Stimulated activated CD4-positive, alpha-beta T cell treated with anti-CD3 and anti-CD28 coated beads, Interleukin-4, amount 100 ng/mL, for 1 hour (primary cell): ENCODE measurements around the gene GNAL.
A peak's percentile ranks its signal among the peaks of the same experiment; 100 is the strongest.

Experiments used
- DNase-seq: peaks from one replicate; pipeline ENCODE4 v3.0.0-alpha.2; 2020

The GNAL gene

DNA sequence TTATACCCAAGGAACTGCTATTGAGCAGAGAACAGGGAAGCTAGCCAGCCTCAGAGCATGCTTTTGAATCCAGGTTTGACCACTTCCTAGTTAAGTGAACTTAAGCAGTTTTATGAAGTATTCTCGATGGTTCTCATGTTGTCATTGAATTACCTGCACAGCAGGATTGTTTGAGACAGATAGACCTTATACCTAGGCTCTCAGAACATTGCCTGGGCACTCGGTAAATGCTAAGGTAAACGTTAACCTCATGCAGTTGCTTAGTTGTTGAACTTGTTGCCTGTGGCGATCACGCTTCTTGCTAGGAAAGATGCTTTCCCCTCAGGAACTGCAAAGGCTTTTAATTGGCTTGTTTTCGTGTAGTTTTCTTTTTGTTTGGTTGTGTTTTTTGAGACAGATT is 128.2 kb downstream of the GNAL start:
- DNase-seq = no peak

DNA sequence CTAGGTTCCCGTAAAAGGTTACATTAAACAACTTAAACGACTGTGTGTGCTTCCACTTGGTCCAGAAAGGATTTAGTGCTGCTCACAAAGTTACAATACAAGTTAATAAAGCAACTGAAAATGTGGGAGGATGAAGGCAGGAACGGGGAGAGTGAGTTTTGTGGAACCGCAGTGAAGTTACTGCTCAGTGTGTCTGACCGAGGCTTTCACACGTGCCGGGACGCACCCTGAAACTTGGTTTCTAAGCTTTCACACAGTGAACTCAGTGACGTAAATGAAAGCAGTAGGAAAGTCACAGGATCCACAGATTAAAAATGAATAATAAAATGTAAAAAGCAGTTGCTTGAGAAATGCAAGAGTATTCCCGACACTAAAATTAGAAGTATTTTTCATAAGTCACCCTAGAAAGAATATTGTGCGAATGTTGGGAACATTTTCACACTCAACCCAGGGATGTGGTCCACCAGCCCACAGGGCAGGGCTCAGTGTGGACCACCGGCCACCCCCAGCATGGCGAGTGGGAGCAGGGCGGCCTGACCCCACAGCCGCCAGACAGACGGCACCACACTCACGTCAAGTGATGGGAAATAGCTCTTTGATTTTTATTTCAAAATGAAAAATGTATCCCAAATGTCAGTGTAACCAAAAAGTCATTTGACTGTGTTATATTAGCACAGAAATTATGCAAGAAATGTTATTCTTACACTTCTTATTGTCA is 129.6 kb downstream of the GNAL start:
- DNase-seq = no peak

DNA sequence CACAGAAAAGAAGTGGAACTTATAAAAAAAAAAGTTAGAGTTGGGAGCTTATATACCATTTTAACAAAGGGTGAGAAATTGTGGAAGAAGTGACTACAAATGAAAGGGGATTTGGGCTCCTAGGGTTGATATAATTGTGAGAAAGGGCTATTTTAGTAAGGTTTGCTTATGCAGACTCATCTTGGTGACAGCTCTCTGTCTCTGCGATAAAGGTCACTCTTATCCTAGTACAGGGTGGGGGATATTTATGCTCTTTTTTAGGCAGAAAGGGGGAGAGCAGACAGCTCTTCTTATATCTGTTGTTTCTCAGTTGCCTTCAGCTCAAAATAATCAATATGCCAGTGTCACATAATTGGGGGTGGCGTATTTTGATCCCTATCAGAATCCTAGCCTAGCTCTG is 130.9 kb downstream of the GNAL start:
- DNase-seq = no peak

DNA sequence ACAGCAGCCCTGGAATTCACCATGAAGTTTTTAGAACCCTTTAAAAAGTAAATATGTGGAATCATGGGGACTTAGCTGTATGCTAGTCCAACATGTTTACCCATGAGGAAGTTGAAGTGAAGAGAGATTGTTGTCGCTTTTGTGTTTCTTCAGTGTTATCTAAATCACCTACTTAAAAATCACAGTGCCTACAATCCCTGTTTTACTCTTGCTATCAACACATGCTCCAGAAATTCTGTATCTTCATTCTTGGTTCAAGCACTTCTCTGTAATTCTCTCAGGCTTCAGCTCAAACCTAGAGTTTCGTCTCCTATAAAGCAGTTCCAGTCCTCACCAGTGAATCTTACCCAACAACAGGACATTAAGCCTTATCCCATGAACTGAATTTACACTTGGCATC is 131.6 kb downstream of the GNAL start:
- DNase-seq = no peak

DNA sequence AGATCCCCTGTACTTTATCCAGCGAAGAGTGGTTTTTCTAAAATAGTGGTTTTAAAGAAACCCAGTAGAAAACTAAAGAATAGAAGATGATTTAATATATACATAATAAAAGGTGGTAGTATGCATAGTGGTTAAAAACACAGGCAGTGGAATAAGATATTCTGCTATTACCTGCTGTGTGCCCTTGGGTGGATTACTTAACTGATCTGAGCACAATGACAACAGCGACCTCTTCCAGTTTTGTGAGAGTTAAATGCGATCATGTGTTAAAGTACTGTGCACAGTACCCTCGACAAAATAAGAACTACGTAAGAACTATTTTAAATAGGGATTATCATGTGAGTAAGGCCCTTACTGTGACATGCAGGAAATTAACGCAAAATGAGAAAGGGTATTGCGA is 132.1 kb downstream of the GNAL start:
- no peak for DNase-seq

DNA sequence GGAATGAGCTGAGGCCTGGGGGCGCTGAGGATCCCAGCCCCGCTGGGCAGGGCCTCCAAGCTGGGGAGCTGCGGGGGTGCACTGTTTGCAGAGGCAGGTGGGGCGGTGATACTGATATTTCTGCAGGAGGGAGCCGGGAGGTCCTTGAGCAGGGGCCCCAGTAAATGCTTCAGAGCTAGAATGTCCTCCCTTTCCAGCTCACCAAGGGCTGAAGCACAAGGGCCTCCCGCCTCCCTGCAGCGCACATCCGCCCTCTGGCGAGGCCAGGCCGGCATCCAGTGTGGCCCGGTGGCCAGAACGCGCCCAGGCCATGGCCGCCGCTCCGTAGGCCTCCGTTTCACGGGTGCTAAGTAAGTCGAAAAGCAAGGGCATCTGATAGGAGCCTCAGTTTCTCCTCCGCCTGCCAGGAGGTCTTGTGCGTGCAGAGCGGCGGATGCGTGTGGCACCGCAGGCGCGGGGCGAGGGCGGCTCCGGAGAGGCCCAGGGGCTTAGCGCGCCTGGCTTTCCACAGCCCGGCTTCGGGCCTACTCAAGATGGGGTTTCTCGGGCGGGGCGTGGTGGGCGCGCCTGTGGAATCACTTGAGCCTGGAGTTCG is 132.7 kb downstream of the GNAL start:
- no peak for DNase-seq

DNA sequence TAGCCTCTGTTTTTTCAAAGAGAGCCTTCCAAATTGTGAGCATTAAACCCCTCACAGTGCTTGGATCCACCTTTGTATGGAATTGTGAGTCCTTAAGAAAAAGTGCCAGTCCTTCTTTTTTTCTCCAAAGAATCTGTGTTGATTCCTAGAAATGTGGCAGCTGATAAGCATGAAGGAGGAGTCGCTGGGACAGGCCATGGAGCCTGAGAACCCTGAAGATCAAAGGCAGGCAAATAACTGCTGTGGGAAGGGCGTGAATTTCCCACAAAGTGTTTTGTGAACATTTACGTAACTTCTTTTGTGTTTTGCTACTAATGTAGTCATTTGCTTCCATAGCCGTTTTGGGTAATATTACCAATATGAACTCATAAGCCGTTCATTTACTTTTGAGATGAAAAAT is 134.5 kb downstream of the GNAL start:
- no peak for DNase-seq

DNA sequence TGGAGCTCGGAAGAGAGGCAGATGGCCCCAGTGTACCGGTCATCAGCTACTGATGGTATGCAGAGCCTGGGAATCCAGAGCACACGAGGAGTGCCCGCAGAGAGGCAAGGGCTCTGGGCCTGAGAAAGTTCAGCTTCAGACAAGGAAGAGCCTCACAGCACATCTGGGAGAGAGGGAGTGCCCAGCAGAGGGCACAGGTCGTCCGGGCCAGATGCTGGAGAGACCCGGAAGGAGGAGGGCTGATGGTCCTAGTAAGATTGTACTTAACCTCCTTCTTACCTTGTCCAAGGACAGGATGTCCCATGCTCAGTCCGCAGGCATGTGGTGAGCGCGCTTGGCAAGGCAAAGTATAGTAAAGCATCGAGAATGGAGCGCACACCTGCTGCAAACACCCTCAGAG is 137.8 kb downstream of the GNAL start:
- no peak for DNase-seq

DNA sequence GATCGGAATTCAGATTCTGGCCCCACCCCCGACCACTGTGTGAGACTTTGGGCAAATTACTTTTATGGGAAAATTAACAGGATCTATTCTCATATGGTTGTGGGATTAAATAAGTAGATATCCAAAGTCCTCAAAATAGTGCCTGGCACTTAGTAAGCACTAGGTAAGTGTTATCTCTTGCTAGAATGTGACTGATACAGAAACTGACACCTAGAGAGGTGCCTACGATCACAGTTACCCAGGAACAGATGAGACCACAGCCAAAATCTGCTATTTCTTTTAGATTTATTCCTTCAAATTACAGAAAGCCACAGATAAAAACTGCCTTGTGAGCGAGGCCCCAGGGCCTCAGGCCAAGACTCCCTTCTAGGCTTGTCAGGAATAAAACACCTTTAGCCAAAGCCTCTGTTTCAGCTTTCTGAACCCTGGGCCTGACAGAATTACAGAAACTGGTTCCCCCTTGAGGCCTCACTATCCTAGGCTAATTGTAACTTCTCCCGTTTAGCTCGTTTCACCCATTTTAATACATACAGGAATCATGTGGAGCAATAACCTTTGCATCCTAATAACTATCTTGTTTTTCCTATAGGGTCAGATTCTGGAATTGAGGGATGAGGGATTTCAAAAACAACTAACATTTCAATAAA is 139.8 kb downstream of the GNAL start:
- DNase-seq = no peak

DNA sequence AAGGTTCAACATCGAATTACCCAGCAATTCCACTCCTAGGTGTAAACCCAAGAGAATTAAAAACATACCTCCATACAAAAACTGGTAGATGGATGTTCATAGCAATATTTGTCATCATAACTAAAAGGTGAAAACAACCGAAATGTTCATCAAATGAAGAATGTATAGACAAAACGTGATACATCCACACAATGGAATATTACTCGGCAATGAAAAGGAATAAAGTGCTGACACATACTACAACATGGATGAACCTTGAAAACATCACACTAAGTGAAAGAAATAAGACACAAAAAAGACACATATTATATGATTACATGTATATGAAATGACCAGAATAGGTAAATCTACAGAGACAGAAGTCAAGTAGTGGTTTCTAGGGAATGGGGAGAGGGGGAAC is 141.5 kb downstream of the GNAL start:
- DNase-seq = no peak

DNA sequence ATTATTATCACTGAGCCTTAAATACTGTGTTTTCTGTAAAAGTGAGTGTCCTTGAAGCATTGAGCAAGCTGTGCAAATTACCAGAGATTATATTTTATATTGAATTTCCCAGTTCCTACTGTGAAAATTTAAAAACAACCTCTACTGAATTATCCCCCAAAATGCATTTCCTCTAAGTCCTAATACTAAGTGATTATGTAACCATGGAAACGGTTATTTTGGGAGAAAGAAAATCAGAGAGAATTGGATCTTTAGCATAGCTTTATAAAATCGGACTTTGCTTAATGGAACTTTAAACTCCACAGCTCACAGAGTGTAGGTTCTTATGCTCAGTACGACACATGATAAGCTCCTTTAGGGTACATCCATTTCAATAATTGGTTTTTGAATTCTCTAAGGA is 142.9 kb downstream of the GNAL start:
- DNase-seq = no peak

DNA sequence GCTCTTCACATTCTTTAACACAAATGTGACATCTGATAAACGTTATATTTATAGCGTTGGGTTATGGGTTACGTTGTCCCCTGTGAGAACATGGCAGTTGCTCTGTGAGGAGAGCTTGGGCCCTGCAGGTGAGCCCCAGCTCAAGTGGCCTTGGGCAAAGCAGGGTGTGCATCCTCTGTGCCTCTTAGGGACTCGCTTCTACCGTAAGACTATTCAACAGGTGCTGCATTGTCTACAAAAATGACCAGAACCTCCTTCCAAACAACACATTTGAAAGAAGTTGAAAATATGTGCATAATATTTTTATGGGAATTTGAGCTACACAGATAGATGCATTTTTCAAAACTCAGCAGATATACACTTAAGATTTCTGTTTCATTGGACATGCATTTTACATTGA is 145.7 kb downstream of the GNAL start:
- no peak for DNase-seq

DNA sequence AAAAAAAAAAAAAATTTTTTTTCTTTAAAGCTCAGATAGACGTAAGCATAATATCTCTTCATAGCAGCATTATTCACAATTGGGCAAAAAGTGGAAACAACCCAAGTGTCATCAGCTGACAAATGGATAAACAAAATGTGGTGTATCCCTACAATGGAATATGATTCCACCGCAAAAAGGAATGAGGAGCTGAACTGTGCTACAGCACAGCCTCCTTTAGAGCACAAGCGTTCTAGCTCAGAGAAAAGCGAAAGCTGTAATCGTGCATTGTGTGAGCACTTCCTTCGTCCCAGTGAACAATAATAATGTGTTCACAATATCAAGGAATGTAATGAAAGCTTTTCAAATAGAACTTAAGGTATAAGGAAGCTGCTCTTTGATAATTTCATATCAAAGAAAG is 150.5 kb downstream of the GNAL start:
- DNase-seq = no peak

DNA sequence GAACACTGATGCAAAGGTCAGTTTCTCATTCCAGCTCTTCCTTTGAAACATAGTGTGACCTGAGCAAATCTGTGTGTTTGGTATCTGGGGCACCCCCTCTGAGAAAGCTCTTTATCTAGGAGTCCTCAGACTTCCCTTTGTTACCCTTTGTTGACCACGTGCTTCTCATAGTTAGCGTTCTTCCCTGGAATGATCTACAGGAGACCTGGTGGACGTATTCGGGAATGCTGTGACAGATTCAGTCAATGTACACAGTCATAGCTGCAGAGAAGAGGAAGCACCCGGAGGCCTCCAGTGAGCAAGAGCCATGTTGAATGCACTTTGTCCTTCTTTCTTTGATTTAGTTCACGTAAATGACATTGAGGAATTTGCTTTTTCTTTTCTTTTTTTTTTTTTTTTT is 151.4 kb downstream of the GNAL start:
- no peak for DNase-seq

DNA sequence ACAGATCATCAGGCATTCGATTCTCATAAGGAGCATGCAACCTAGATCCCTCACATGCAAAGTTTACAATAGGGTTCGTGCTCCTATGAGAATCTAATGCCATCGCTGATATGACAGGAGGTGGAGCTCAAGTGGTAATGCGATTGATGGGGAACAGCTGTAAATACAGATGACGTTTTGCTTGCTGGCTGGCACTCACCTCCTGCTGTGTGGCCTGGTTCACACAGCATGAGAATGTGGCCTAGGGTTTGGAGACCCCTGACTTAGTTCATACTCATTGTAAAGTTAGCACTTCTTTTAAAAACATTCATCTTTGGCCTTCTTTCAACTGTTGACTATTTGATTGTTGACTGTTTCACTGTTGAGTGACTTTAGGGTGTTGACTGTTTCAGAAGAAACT is 153.5 kb downstream of the GNAL start:
- DNase-seq = no peak

DNA sequence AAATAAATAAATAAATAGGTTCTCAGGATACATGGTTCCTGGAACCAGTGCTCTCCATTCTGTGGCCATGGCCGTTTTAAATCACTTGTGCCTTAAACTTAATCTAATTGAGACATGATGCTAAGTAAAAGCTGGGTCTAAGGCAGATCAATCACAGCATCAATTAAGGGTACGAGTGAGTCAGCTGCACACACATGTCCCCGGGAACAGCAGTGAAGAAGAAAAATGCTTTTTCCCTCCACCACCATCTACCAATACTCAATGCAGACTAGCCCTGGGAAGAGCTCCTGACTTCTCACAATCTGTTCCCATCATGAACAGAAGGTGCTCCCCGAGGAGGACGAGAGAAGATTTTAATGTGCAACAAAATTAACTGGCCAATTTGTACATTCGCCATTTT is 155.4 kb downstream of the GNAL start:
- no peak for DNase-seq

DNA sequence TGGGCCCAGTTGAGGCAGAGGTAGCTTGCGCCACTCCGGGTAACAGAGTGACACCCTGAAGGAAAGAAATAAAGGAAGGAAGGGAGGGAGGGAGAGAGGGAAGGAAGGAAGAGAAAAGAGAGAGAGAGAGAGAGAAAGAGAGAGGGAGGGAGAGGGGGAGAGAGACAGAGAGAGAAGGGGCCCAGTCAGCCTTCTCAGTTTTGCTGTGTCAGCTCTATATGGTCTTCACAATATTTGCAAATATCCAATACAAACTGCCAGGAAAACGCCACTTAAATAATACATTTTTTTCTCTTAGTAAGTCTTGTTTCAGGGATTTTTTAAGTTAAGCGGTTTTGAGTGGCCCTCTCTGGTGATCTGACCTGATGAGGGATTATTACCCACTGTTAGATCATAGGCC is 156.6 kb downstream of the GNAL start:
- no peak for DNase-seq

DNA sequence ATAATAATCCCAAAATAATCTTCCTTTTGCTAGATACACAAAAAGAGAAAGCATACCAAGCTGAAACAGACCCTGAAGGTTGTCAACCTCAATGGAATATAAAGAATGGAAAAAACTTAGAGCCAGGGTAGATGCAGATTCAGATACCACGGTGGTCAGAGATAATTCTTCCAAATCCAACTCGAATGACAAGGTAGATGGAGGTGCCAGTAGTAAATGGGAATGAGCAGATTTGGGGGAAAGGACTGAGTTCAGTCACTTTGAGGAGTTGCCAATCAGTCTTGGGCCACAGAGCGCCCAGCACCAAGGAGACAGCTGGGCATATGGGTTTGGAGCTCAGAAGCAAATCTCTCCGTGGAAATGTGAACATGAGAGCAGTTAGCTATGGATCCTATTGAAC is 158.7 kb downstream of the GNAL start:
- DNase-seq = no peak

DNA sequence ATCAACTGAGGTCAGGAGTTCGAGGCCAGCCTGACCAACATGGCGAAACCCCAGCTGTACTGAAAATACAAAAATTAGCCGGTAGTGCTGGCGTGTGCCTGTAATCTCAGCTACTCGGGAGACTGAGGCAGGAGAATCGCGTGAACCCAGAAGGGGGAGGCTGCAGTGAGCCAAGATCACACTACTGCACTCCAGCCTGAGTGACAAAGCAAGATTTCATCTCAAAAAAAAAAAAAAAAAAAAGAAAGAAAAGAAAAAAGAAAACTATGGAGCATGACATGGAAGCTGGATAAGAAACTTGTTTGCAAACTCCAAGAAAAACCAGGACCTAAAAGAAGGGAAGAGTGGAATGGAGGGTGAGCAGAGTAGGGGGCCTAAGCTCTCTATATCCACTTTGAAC is 160.2 kb downstream of the GNAL start:
- no peak for DNase-seq

DNA sequence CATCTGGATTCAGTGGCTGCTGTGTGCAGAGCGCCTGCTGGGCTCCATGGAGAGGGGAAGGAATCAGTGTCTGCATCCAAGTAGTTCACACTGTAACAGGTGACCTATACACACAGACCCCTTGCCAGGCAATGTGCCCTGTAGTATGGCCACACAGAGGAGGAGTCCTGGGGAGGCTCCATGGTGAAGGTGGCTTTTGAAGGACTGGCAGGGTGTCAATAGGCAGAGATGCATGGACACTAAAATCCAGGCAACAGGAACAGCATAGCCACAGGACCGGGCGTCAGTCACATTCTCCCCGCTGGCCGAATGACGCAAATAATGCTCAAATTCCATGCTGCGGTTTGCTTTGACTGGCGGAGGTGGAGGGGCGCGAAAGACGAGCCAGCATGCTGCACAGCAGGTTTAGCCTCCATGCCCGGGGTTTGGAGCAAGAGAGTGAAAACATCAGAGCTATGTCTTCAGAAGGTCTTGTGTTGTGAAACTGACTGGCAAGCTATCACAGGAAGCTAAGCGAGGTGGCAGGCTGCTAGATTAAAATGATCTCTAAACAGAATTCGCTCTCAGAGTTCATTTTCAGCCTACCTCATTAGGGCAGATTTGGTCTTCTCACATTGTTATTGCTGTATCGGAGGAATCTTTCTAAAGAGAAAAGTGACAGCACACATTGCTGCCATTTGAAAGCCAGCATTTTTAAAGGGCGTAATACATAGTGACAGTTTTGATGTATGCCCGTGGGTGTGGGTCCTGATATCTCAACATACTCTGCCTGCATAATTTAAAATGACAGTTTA is 161.0 kb downstream of the GNAL start:
- DNase-seq = peak; percentile 23

DNA sequence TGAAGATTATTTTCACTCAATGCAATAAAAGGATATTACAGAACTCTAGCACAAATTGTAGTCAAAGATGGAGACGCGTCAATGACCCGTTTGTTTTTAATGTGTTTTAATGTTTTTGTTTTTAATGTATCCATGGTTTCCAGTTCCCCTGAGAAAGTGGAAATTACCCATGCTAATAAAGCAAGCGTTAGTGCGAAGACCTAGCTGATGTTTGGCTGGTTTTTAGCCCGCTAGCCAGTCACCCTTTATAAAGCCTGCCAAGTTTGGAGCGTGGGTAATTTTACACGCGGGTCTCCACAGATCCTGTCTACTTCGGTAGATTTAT is 161.7 kb downstream of the GNAL start:
- no peak for DNase-seq

DNA sequence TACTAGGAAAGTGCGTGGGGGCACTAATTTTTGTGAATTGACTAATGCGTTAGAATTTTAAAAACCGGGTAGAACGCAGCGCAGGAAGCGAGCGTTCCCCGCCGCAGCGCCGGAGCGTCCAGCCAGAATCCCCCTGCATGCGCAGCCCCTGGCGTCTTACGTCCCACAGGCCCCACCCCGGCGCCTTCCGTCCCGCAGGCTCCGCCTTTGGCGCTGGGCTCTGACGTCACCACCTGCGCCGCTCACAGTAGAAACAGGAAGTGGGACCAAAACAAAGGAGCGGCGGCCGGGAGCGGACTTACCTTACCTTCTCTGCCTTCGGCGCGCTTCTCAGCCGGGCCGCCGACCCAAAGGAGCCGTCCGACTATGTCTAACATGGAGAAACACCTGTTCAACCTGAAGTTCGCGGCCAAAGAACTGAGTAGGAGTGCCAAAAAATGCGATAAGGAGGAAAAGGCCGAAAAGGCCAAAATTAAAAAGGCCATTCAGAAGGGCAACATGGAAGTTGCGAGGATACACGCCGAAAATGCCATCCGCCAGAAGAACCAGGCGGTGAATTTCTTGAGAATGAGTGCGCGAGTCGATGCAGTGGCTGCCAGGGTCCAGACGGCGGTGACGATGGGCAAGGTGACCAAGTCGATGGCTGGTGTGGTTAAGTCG is 162.2 kb downstream of the GNAL start, which contains the start of gene CHMP1B:
Gene CHMP1B, plus strand, starts transcription at position 268 of the 660 bp plus-strand sequence. Its CDS starts 99 bp downstream, at position 367.
- DNase-seq = peak; percentile 97

DNA sequence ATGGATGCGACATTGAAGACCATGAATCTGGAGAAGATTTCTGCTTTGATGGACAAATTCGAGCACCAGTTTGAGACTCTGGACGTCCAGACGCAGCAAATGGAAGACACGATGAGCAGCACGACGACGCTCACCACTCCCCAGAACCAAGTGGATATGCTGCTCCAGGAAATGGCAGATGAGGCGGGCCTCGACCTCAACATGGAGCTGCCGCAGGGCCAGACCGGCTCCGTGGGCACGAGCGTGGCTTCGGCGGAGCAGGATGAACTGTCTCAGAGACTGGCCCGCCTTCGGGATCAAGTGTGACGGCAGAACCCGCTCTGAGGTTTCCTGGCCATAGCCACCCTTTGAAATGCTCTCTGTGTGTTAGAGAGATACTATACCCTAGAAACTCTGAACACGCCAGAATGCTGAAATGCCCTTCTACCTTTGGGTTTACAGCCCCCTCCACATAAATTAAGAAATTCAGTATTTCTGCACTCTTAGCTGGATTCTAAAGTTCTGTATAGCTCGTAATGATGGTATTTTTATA is 162.8 kb downstream of the GNAL start:
- DNase-seq = peak; percentile 32
